PFSK-1 (cell line): ENCODE measurements around the gene TSTD2.

ENCODE experiments used
- FOXP2 ChIP-seq: optimal IDR thresholded peaks from 2 replicates; pipeline ENCODE3; 2011; ENCODE audit warnings: borderline replicate concordance, control low read depth, inconsistent platforms; ENCODE audit not compliant: insufficient read depth; ENCODE audit errors: extremely low read length, extremely low read depth
- POLR2AphosphoS5 ChIP-seq: IDR thresholded peaks from 2 replicates; pipeline ENCODE4 v1.6.1; 2012; ENCODE audit warnings: low read depth, mild to moderate bottlenecking, control low read depth, low read length, moderate library complexity
- REST ChIP-seq, 2 experiments: IDR thresholded peaks; 2 replicates each; pipeline versions ENCODE4 v1.6.1 to v1.8.0; 2011 to 2012; ENCODE audit warnings: low read depth in 2 of 2, low read length in 2 of 2, control low read depth in 1 of 2, inconsistent platforms in 1 of 2, mild to moderate bottlenecking in 1 of 2, moderate library complexity in 1 of 2; ENCODE audit not compliant: insufficient read depth in 1 of 2
- SIN3A ChIP-seq: IDR thresholded peaks from 2 replicates; pipeline ENCODE4 v1.6.1; 2012; ENCODE audit warnings: mild to moderate bottlenecking, low read length, moderate library complexity, borderline replicate concordance; ENCODE audit not compliant: insufficient read depth
- TAF1 ChIP-seq: IDR thresholded peaks from 2 replicates; pipeline ENCODE4 v1.6.1; 2012; ENCODE audit warnings: low read length, control low read depth, borderline replicate concordance; ENCODE audit not compliant: insufficient read depth

TSTD2 gene

GRCh38 chr9:97567182-97567893 lies 65.8 kb downstream of the TSTD2 start:
- TF ChIP-seq REST (IDR thresholded peaks at IDR 0.05; ENCODE audit: insufficient read depth in 1 of 2, low read depth in 2 of 2, low read length in 2 of 2) (no peak), POLR2AphosphoS5 (no peak), SIN3A (no peak), TAF1 (no peak), FOXP2 (no peak)

- no peak for TF ChIP-seq POLR2AphosphoS5
Measured at GRCh38 chr9:97565262-97565661, 67.9 kb downstream of the TSTD2 start.

- TF ChIP-seq POLR2AphosphoS5 (no peak), FOXP2 (no peak), SIN3A (no peak), TAF1 (no peak), REST (IDR thresholded peaks at IDR 0.05; ENCODE audit: insufficient read depth in 1 of 2, low read depth in 2 of 2, low read length in 2 of 2) (no peak)
Measured at GRCh38 chr9:97564291-97565175, 68.6 kb downstream of the TSTD2 start.

GRCh38 chr9:97563458-97564135 lies 69.6 kb downstream of the TSTD2 start:
- TF ChIP-seq TAF1: no peak

- TF ChIP-seq TAF1 (no peak), POLR2AphosphoS5 (no peak), SIN3A (no peak), REST (IDR thresholded peaks at IDR 0.05; ENCODE audit: insufficient read depth in 1 of 2, low read depth in 2 of 2, low read length in 2 of 2) (no peak), FOXP2 (no peak)
Measured at GRCh38 chr9:97562542-97562941, 70.6 kb downstream of the TSTD2 start.

- TF ChIP-seq REST (IDR thresholded peaks at IDR 0.05; ENCODE audit: insufficient read depth in 1 of 2, low read depth in 2 of 2, low read length in 2 of 2) (no peak), SIN3A (no peak), POLR2AphosphoS5 (no peak), FOXP2 (no peak), TAF1 (no peak)
Measured at GRCh38 chr9:97561501-97561900, 71.7 kb downstream of the TSTD2 start.
